ENCODE results near the gene HAUS1. TPM values are rescaled to one million over a fixed set of nuclear protein-coding genes. Genes with fewer than 3 reads are reported as not detected.

The HAUS1 gene
- total RNA-seq, 1 donor from 2014 or later: 20.9 TPM

- no peak for TF ChIP-seq POLR2AphosphoS5 (IDR thresholded peaks at IDR 0.05; ENCODE audit: insufficient read depth in 1 of 2, low read depth in 1 of 2)
- TF ChIP-seq CTCF (IDR thresholded peaks at IDR 0.05): no peak
- TF ChIP-seq POLR2A (IDR thresholded peaks at IDR 0.05): no peak
- peaks cover 24% of the 10 kb centered on the region for H3K4me1 ChIP-seq
Measured at GRCh38 chr18:46069524-46069923, 34.7 kb upstream of the HAUS1 start.

GRCh38 chr18:46070232-46070631 lies 34.0 kb upstream of the HAUS1 start:
- Histone ChIP-seq H3K4me3 (no peak overlapping the region), H3K36me3 (no peaks in the 10 kb centered on the region), H3K27ac (no peak overlapping the region), H3K4me1 (peaks cover 24% of the 10 kb centered on the region), H3K27me3 (no peaks in the 10 kb centered on the region), H3K9me3 (no peaks in the 10 kb centered on the region)
- intact Hi-C loops (cut with DNase I): loop anchor here (10.0 kb wide), 1 partner anchor 385 kb away; no protein-coding TSS in a partner anchor
- DNase-seq (ENCODE audit: extremely low spot score in 2 of 2): no peak
- TF ChIP-seq POLR2A (IDR thresholded peaks at IDR 0.05) (no peak), CTCF (IDR thresholded peaks at IDR 0.05) (no peak), POLR2AphosphoS5 (IDR thresholded peaks at IDR 0.05; ENCODE audit: insufficient read depth in 1 of 2, low read depth in 1 of 2) (no peak)

More at GRCh38 chr18:46069524-46069923, 34.7 kb upstream of the HAUS1 start:
- no peak overlapping the region for H3K4me3 ChIP-seq
- intact Hi-C loops (cut with DNase I): no loop called here
- no peak overlapping the region for H3K27ac ChIP-seq
- no peak for DNase-seq (ENCODE audit: extremely low spot score in 2 of 2)
- no peaks in the 10 kb centered on the region for H3K9me3 ChIP-seq
- no peaks in the 10 kb centered on the region for H3K27me3 ChIP-seq
- H3K36me3 ChIP-seq: no peaks in the 10 kb centered on the region

- Histone ChIP-seq H3K27me3 (no peaks in the 10 kb centered on the region), H3K36me3 (no peaks in the 10 kb centered on the region), H3K9me3 (no peaks in the 10 kb centered on the region), H3K4me3 (peak overlapping the region; percentile 56 to 96), H3K27ac (peak overlapping the region; percentile 17), H3K4me1 (peaks cover 24% of the 10 kb centered on the region)
- no peak for DNase-seq (ENCODE audit: extremely low spot score in 2 of 2)
- intact Hi-C loops (cut with DNase I): loop anchor here (10.0 kb wide), 1 partner anchor 386 kb away; no protein-coding TSS in a partner anchor
- TF ChIP-seq POLR2A (IDR thresholded peaks at IDR 0.05): no peak
- TF ChIP-seq POLR2AphosphoS5 (IDR thresholded peaks at IDR 0.05; ENCODE audit: insufficient read depth in 1 of 2, low read depth in 1 of 2): no peak
- no peak for TF ChIP-seq CTCF (IDR thresholded peaks at IDR 0.05)
Measured at GRCh38 chr18:46070815-46071652, 33.2 kb upstream of the HAUS1 start.

GRCh38 chr18:46071653-46072375 lies 32.4 kb upstream of the HAUS1 start, which contains the start of gene PSTPIP2:
Gene PSTPIP2, minus strand, starts transcription at chr18:46072260. Its CDS starts 72 bp downstream, at chr18:46072188.
- no peaks in the 10 kb centered on the region for H3K36me3 ChIP-seq
- no peak for TF ChIP-seq CTCF (IDR thresholded peaks at IDR 0.05)
- no peak for TF ChIP-seq POLR2A (IDR thresholded peaks at IDR 0.05)
- no peak for TF ChIP-seq POLR2AphosphoS5 (IDR thresholded peaks at IDR 0.05; ENCODE audit: insufficient read depth in 1 of 2, low read depth in 1 of 2)
- peaks cover 24% of the 10 kb centered on the region for H3K4me1 ChIP-seq

More at GRCh38 chr18:46071653-46072375, 32.4 kb upstream of the HAUS1 start, which contains the start of gene PSTPIP2:
- intact Hi-C loops (cut with DNase I): loop anchor here (10.0 kb wide), 1 partner anchor 387 kb away; no protein-coding TSS in a partner anchor
- no peak for DNase-seq (ENCODE audit: extremely low spot score in 2 of 2)
- no peaks in the 10 kb centered on the region for H3K27me3 ChIP-seq
- H3K9me3 ChIP-seq: no peaks in the 10 kb centered on the region
- H3K27ac ChIP-seq: peak within 1 kb of the TSS; percentile 17
- peak within 1 kb of the TSS; percentile 56 to 96 for H3K4me3 ChIP-seq

Data from vagina (tissue), 2 donors.